ENCODE data around the gene OR4X1.

GRCh38 chr11:48242501-48242900 lies 21.2 kb upstream of the OR4X1 start:
- no peak for TF ChIP-seq YY1 (IDR thresholded peaks at IDR 0.05; ENCODE audit: insufficient read depth, insufficient read length)
- TF ChIP-seq SUZ12 (IDR thresholded peaks at IDR 0.05; ENCODE audit: extremely low read depth, insufficient read depth, insufficient read length): no peak
- TF ChIP-seq ZNF274 (IDR thresholded peaks at IDR 0.05; ENCODE audit: low read depth, low read length): no peak

Measured in NT2/D1 (cell line).